Mucosa of rectum (tissue), 2 donors: ENCODE measurements around the gene NEUROG2.

ENCODE experiments used
- H3K27ac ChIP-seq, 2 donors: one replicate each; pipeline ENCODE4 v1.7.0; 2013; ENCODE audit warnings: inconsistent platforms in 2 of 2, low read depth in 2 of 2, low read length in 2 of 2
- H3K27me3 ChIP-seq, 2 donors: one replicate each; pipeline ENCODE4 v1.7.0; 2013; ENCODE audit warnings: low read length in 2 of 2; ENCODE audit not compliant: control insufficient read depth in 2 of 2, insufficient read depth in 2 of 2
- H3K36me3 ChIP-seq, 2 donors: one replicate each; pipeline ENCODE4 v1.7.0; 2013; ENCODE audit warnings: low read length in 2 of 2; ENCODE audit not compliant: control insufficient read depth in 2 of 2, insufficient read depth in 2 of 2
- H3K4me1 ChIP-seq, 2 donors: one replicate each; pipeline ENCODE4 v1.7.0; 2013; ENCODE audit warnings: low read length in 2 of 2, mild to moderate bottlenecking in 1 of 2; ENCODE audit not compliant: control insufficient read depth in 2 of 2, insufficient read depth in 2 of 2
- H3K4me3 ChIP-seq, 2 donors: one replicate each; pipeline ENCODE4 v1.7.0; 2013; ENCODE audit warnings: low read length in 2 of 2
- H3K9ac ChIP-seq, 2 donors: one replicate each; pipeline ENCODE4 v1.7.0; 2013; ENCODE audit warnings: low read length in 2 of 2, low read depth in 1 of 2, mild to moderate bottlenecking in 1 of 2
- H3K9me3 ChIP-seq, 2 donors: one replicate each; pipeline ENCODE4 v1.7.0; 2013; ENCODE audit warnings: low read length in 2 of 2; ENCODE audit not compliant: control insufficient read depth in 2 of 2
- donor health status: healthy.
- donor health status: Normal muscosa, but diverticular disease.

Gene NEUROG2

GRCh38 chr4:112521123-112522023 lies 5.4 kb upstream of the NEUROG2 start:
- Histone ChIP-seq H3K36me3 (no peaks in the 10 kb centered on the region), H3K4me1 (peaks cover 13 to 19% of the 10 kb centered on the region in 2 donors), H3K4me3 (no peak overlapping the region), H3K27ac (no peak overlapping the region), H3K9ac (no peak overlapping the region), H3K9me3 (peaks cover 0 to 4% of the 10 kb centered on the region in 2 donors), H3K27me3 (peaks cover 68 to 76% of the 10 kb centered on the region in 2 donors)

GRCh38 chr4:112520598-112521122 lies 4.7 kb upstream of the NEUROG2 start:
- Histone ChIP-seq H3K27ac (no peak overlapping the region), H3K9me3 (peaks cover 0 to 4% of the 10 kb centered on the region in 2 donors), H3K27me3 (peaks cover 70 to 81% of the 10 kb centered on the region in 2 donors), H3K9ac (no peak overlapping the region), H3K36me3 (no peaks in the 10 kb centered on the region), H3K4me3 (no peak overlapping the region), H3K4me1 (peaks cover 14 to 23% of the 10 kb centered on the region in 2 donors)

- Histone ChIP-seq H3K9me3 (peaks cover 0 to 4% of the 10 kb centered on the region in 2 donors), H3K4me3 (no peak overlapping the region), H3K36me3 (no peaks in the 10 kb centered on the region), H3K27me3 (peaks cover 74 to 87% of the 10 kb centered on the region in 2 donors), H3K4me1 (peaks cover 18 to 25% of the 10 kb centered on the region in 2 donors), H3K27ac (no peak overlapping the region), H3K9ac (no peak overlapping the region)
Measured at GRCh38 chr4:112519689-112520597, 4.0 kb upstream of the NEUROG2 start.

- Histone ChIP-seq H3K27me3 (peaks cover 82 to 91% of the 10 kb centered on the region in 2 donors), H3K9me3 (peaks cover 0 to 4% of the 10 kb centered on the region in 2 donors), H3K4me1 (peaks cover 18 to 27% of the 10 kb centered on the region in 2 donors), H3K36me3 (no peaks in the 10 kb centered on the region), H3K9ac (no peak overlapping the region), H3K27ac (no peak overlapping the region), H3K4me3 (no peak overlapping the region)
Measured at GRCh38 chr4:112518675-112519074, 2.7 kb upstream of the NEUROG2 start.

- H3K27ac ChIP-seq: no peak overlapping the region
- H3K36me3 ChIP-seq: no peaks in the 10 kb centered on the region
- peaks cover 0 to 4% of the 10 kb centered on the region in 2 donors for H3K9me3 ChIP-seq
- H3K4me3 ChIP-seq: no peak overlapping the region
- no peak overlapping the region for H3K9ac ChIP-seq
- peaks cover 77 to 89% of the 10 kb centered on the region in 2 donors for H3K27me3 ChIP-seq
- H3K4me1 ChIP-seq: peaks cover 14 to 26% of the 10 kb centered on the region in 2 donors
Measured at GRCh38 chr4:112517911-112518310, 1.9 kb upstream of the NEUROG2 start.

GRCh38 chr4:112517067-112517634 lies 1.2 kb upstream of the NEUROG2 start:
- Histone ChIP-seq H3K4me3 (peak overlapping the region in 1 of 2 donors; percentile 20), H3K36me3 (no peaks in the 10 kb centered on the region), H3K9me3 (peaks cover 0 to 4% of the 10 kb centered on the region in 2 donors), H3K27ac (no peak overlapping the region), H3K9ac (no peak overlapping the region), H3K27me3 (peaks cover 76 to 89% of the 10 kb centered on the region in 2 donors), H3K4me1 (peaks cover 12 to 26% of the 10 kb centered on the region in 2 donors)

- Histone ChIP-seq H3K4me3 (peak overlapping the region in 1 of 2 donors; percentile 20), H3K9me3 (peaks cover 0 to 4% of the 10 kb centered on the region in 2 donors), H3K27ac (no peak overlapping the region), H3K9ac (no peak overlapping the region), H3K27me3 (peaks cover 75 to 89% of the 10 kb centered on the region in 2 donors), H3K36me3 (no peaks in the 10 kb centered on the region), H3K4me1 (peaks cover 12 to 26% of the 10 kb centered on the region in 2 donors)
Measured at GRCh38 chr4:112516471-112517066, 589 bp upstream of the NEUROG2 start.

GRCh38 chr4:112515198-112516065 lies 548 bp downstream of the NEUROG2 start:
- peaks cover 12 to 24% of the 10 kb centered on the region in 2 donors for H3K4me1 ChIP-seq
- H3K9ac ChIP-seq: peak overlapping the region in 1 of 2 donors; percentile 32
- peaks cover 0 to 4% of the 10 kb centered on the region in 2 donors for H3K9me3 ChIP-seq
- H3K36me3 ChIP-seq: no peaks in the 10 kb centered on the region
- peak overlapping the region; percentile 53 to 75 for H3K4me3 ChIP-seq
- no peak overlapping the region for H3K27ac ChIP-seq
- H3K27me3 ChIP-seq: peaks cover 75 to 89% of the 10 kb centered on the region in 2 donors
